Measurements from ENCODE around the gene ARL5C.

ARL5C gene

DNA sequence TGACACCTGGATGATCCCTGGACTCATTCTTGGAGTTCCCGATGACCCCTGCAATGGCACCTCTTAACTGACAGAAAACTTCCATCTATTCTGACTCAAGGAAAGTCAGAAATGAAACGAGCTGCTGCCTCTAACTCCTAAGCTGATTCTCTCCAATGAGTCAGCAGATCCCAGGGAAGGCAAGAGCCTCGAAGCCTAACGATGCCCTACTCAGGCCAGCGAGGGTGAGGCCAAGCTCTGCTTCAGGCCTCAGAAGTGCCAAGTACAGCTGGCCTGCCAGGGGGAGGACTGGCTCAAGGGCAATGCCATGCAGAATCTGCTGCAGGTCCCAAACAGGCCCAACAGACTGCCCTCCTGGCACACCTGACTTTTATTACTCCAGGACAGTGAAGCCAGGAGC lies 50.8 kb downstream of the ARL5C start:
- H3K4me1 ChIP-seq, result no peaks in the 10 kb centered on the region
- H3K9me3 ChIP-seq, result no peaks in the 10 kb centered on the region
- H3K27me3 ChIP-seq, result no peaks in the 10 kb centered on the region
- TF ChIP-seq CTCF (IDR thresholded peaks at IDR 0.05; ENCODE audit: low read depth, low read length), result no peak
- no peaks in the 10 kb centered on the region for H3K36me3 ChIP-seq
- H3K4me3 ChIP-seq (ENCODE audit: low read depth, low read length), result no peak overlapping the region
- no peak for DNase-seq

- no peaks in the 10 kb centered on the region for H3K36me3 ChIP-seq
- H3K4me1 ChIP-seq, result no peaks in the 10 kb centered on the region
- no peaks in the 10 kb centered on the region for H3K27me3 ChIP-seq
- H3K9me3 ChIP-seq, result no peaks in the 10 kb centered on the region
- no peak for TF ChIP-seq CTCF (IDR thresholded peaks at IDR 0.05; ENCODE audit: low read depth, low read length)
- no peak for DNase-seq
- no peak overlapping the region for H3K4me3 ChIP-seq (ENCODE audit: low read depth, low read length)
Measured at GRCh38 chr17:39114723-39115122, 51.2 kb downstream of the ARL5C start.

GRCh38 chr17:39113871-39114270 lies 52.1 kb downstream of the ARL5C start:
- Histone ChIP-seq H3K9me3 (no peaks in the 10 kb centered on the region), H3K36me3 (no peaks in the 10 kb centered on the region), H3K4me1 (no peaks in the 10 kb centered on the region), H3K27me3 (no peaks in the 10 kb centered on the region), H3K4me3 (ENCODE audit: low read depth, low read length) (no peak overlapping the region)
- no peak for DNase-seq
- no peak for TF ChIP-seq CTCF (IDR thresholded peaks at IDR 0.05; ENCODE audit: low read depth, low read length)

DNA sequence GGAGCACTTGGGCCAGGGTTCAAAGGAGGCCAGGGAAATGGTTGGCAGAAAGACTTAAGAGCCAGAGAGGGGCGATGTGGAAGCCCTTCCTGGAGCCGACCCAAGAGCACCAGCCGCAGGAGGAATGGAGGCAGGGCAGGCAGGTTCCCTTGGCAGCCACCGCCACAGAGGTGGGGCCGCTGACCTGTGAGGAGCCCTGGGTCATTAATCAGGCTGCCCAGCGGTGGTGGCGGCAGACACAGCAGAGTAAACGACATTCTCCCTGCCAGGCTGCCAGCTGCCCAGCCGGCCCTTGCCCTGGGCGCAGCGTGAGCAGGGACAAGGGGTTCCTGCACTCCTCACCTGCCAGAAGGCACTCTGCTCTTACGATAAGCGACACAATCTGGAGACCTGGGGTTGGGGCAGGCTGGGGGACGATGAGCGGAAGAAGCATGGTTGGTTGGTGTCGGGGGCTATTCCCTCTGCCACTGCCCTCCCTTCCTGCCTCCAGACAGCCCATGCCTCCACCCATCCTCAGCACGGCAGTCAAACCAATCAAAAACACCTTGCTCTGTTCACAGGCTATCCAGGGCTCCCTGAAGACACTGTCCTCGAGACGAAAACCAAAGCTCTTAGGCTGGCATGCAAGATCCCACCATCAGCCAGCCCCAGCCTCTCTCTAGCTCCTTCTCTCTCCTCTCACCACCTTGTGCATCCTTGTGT lies 55.4 kb downstream of the ARL5C start:
- no peak for DNase-seq
- TF ChIP-seq CTCF (IDR thresholded peaks at IDR 0.05; ENCODE audit: low read depth, low read length), result no peak
- H3K4me3 ChIP-seq (ENCODE audit: low read depth, low read length), result no peak overlapping the region
- H3K4me1 ChIP-seq, result no peaks in the 10 kb centered on the region
- H3K36me3 ChIP-seq, result no peaks in the 10 kb centered on the region
- H3K9me3 ChIP-seq, result no peaks in the 10 kb centered on the region
- H3K27me3 ChIP-seq, result no peaks in the 10 kb centered on the region

GRCh38 chr17:39108461-39109375 lies 57.2 kb downstream of the ARL5C start:
- Histone ChIP-seq H3K27me3 (no peaks in the 10 kb centered on the region), H3K36me3 (no peaks in the 10 kb centered on the region), H3K4me3 (ENCODE audit: low read depth, low read length) (no peak overlapping the region), H3K9me3 (no peaks in the 10 kb centered on the region), H3K4me1 (no peaks in the 10 kb centered on the region)
- DNase-seq, result no peak
- no peak for TF ChIP-seq CTCF (IDR thresholded peaks at IDR 0.05; ENCODE audit: low read depth, low read length)

- H3K4me1 ChIP-seq, result no peaks in the 10 kb centered on the region
- DNase-seq, result no peak
- TF ChIP-seq CTCF (IDR thresholded peaks at IDR 0.05; ENCODE audit: low read depth, low read length), result peak; percentile 6; the same call in 1 of the 2 replicates
- H3K4me3 ChIP-seq (ENCODE audit: low read depth, low read length), result no peak overlapping the region
- H3K9me3 ChIP-seq, result no peaks in the 10 kb centered on the region
- no peaks in the 10 kb centered on the region for H3K36me3 ChIP-seq
- H3K27me3 ChIP-seq, result no peaks in the 10 kb centered on the region
Measured at GRCh38 chr17:39107973-39108372, 58.0 kb downstream of the ARL5C start.

Measured in BE2C (cell line).